Measurements from ENCODE around the gene ARL5C.

DNA sequence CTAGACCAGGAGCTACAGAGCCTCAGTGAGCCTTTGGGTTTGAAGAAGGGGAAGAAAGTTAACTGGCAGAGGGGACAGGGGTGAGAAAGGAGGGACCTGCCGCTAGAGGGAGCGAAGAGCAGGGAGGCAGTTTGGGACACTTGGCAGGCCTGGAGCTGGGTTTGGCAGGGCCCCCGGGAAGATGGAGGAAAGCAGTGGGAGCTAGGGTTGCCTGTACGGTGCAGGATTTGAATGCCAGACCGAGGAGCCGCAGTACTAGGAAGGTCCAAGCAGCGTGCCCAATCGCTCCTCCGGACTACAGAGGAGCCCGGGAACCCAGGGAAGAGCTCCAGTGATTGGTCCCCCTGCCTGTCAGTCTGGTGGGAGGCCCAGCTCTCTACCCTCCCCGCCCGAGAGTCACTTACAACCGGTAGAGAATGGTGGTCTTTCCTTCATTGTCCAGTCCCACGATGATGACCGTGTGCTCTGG, 1.3 kb downstream of the ARL5C start:
- TF ChIP-seq GATA2 (IDR thresholded peaks at IDR 0.05; ENCODE audit: low read depth, low read length): no peak
- TF ChIP-seq GATA3 (IDR thresholded peaks at IDR 0.05; ENCODE audit: low read depth, low read length): no peak

Measured in SH-SY5Y (cell line).